HG02763 (cell line): Measurements from ENCODE around the gene ST7.

Experiments used
- ATAC-seq: cut with Tn5 transposase; IDR thresholded peaks from one replicate; pipeline ENCODE4 v1.9.1; 2021; ENCODE audit warnings: mild to moderate bottlenecking, moderate library complexity; ENCODE audit not compliant: unreplicated experiment

Gene ST7

GRCh38 chr7:117061751-117062150 is 108.5 kb downstream of the ST7 start:
- no peak for ATAC-seq

GRCh38 chr7:117062300-117062699 is 109.0 kb downstream of the ST7 start:
- ATAC-seq = no peak

- ATAC-seq = no peak
Measured at GRCh38 chr7:117064688-117065087, 111.4 kb downstream of the ST7 start.

- no peak for ATAC-seq
Measured at GRCh38 chr7:117065571-117066150, 112.4 kb downstream of the ST7 start.

- ATAC-seq = no peak
Measured at GRCh38 chr7:117066668-117067067, 113.4 kb downstream of the ST7 start.

GRCh38 chr7:117067340-117067739 is 114.0 kb downstream of the ST7 start:
- ATAC-seq = no peak

GRCh38 chr7:117068511-117069145 is 115.3 kb downstream of the ST7 start:
- ATAC-seq = no peak

- ATAC-seq = peak; percentile 64
Measured at GRCh38 chr7:117069379-117069778, 116.1 kb downstream of the ST7 start.

GRCh38 chr7:117071551-117071950 is 118.2 kb downstream of the ST7 start:
- ATAC-seq = no peak

GRCh38 chr7:117072620-117073118 is 119.4 kb downstream of the ST7 start:
- no peak for ATAC-seq

GRCh38 chr7:117074378-117074777 is 121.1 kb downstream of the ST7 start:
- ATAC-seq = no peak

- no peak for ATAC-seq
Measured at GRCh38 chr7:117075934-117076333, 122.6 kb downstream of the ST7 start.

GRCh38 chr7:117076426-117076943 is 123.2 kb downstream of the ST7 start:
- no peak for ATAC-seq

- ATAC-seq = no peak
Measured at GRCh38 chr7:117077658-117078057, 124.4 kb downstream of the ST7 start.

GRCh38 chr7:117082647-117083046 is 129.3 kb downstream of the ST7 start:
- no peak for ATAC-seq

GRCh38 chr7:117083648-117084047 is 130.3 kb downstream of the ST7 start:
- no peak for ATAC-seq

- no peak for ATAC-seq
Measured at GRCh38 chr7:117084286-117084685, 131.0 kb downstream of the ST7 start.

- ATAC-seq = no peak
Measured at GRCh38 chr7:117085275-117085674, 132.0 kb downstream of the ST7 start.

GRCh38 chr7:117085769-117086463 is 132.6 kb downstream of the ST7 start:
- ATAC-seq = no peak

- ATAC-seq = no peak
Measured at GRCh38 chr7:117086788-117087187, 133.5 kb downstream of the ST7 start.

- ATAC-seq = no peak
Measured at GRCh38 chr7:117087639-117088396, 134.5 kb downstream of the ST7 start.
